Measurements from ENCODE around the gene PRKG1.

- TF ChIP-seq, protein P1, sequence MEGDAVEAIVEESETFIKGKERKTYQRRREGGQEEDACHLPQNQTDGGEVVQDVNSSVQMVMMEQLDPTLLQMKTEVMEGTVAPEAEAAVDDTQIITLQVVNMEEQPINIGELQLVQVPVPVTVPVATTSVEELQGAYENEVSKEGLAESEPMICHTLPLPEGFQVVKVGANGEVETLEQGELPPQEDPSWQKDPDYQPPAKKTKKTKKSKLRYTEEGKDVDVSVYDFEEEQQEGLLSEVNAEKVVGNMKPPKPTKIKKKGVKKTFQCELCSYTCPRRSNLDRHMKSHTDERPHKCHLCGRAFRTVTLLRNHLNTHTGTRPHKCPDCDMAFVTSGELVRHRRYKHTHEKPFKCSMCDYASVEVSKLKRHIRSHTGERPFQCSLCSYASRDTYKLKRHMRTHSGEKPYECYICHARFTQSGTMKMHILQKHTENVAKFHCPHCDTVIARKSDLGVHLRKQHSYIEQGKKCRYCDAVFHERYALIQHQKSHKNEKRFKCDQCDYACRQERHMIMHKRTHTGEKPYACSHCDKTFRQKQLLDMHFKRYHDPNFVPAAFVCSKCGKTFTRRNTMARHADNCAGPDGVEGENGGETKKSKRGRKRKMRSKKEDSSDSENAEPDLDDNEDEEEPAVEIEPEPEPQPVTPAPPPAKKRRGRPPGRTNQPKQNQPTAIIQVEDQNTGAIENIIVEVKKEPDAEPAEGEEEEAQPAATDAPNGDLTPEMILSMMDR (IDR thresholded peaks at IDR 0.05): no peak
- no peak for TF ChIP-seq ZFX (IDR thresholded peaks at IDR 0.05; ENCODE audit: borderline replicate concordance)
These were observed 186.1 kb downstream of the PRKG1 start for GRCh38 chr10:51260376-51260775.
